Measurements from ENCODE around the gene MYORG.
"Not testable (repeated sequence)": the region's sequence is repeated elsewhere in the genome, so short reads cannot be mapped to it uniquely, and the experiment has no call there.

The MYORG gene

DNA sequence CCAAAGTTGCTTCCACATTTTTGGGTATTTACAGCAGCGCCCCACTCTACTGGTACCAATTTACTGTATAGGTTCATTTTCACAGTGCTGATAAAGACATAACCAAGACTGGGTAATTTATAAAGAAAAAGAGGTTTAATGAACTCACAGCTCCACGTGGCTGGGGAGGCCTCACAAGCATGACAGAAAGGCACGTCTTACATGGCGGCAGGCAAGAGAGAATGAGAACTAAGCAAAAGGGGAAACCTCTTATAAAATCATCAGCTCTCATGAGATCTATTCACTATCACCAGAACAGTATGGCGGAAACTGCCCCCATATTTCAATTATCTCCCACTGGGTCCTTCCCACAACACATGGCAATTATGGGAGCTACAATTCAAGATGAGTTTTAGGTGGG lies 7.9 kb downstream of the MYORG start:
- DNase-seq: not testable (repeated sequence)

DNA sequence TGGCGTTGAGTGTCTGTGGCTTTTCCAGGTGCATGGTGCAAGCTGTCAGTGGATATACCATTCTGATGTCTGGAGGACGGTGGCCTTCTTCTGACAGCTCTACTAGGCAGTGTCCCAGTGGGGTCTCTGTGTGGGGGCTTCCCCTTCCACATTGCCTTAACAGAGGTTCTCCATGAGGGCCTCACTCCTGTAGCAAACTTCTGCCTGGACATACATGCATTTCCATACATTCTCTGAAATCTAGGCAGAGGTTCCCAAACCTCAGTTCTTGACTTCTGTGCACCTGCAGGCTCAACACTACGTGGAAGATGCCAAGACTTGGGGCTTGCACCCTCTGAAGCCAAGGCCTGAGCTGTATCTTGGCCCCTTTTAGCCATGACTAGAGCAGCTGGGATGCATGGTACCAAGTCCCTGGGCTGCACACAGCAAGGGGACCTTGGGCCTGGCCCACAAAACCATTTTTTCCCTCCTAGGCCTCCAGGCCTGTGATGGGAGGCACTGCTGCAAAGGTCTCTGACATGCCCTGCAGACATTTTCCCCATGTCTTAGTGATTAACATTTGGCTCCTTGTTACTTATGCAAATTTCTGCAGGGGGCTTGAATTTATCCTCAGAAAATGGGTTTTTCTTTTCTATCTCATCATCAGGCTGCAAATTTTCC lies 8.8 kb downstream of the MYORG start:
- DNase-seq: not testable (repeated sequence)

DNA sequence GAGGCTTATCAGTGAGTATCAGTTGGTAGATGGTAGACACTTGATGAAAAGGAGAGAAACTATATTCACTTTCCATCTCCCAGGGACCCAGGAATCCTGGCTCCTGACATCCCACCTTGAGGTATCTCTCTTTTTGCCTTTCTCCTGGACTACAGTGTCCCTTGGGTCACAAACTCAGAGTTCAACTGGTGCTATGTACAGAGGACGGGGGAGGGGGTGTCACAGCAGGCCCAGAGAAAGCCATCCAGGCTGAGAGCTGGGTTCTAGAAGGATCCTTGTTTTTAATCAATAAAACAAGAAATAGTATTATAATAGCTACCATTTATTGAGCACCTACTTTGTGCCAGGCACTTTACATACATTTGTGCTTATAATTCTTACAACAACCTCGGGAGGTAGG lies 10.3 kb downstream of the MYORG start:
- DNase-seq: no peak

GRCh38 chr9:34365282-34365681 lies 11.4 kb downstream of the MYORG start:
- no peak for DNase-seq

GRCh38 chr9:34363619-34364351 lies 12.9 kb downstream of the MYORG start:
- no peak for DNase-seq

GRCh38 chr9:34362614-34363214 lies 14.0 kb downstream of the MYORG start:
- no peak for DNase-seq

DNA sequence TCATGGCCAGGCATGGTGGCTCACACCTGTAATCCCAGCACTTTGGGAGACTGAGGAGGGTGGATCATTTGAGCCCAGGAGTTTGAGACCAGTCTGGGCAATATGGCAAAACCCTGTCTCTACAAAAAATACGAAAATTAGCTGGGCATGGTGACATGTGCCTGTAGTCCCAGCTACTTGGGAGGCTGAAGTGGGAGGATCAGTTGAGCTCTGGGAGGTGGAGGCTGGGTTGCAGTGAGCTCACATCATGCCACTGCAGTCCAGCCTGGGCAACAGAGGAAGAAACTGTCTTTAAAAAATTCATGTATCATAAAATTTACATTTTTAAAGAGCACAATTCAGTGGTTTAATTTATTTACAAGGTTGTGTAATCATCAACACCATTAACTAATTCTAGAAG lies 23.7 kb downstream of the MYORG start:
- DNase-seq: not testable (repeated sequence)

- DNase-seq: not testable (repeated sequence)
These were observed 24.5 kb downstream of the MYORG start for GRCh38 chr9:34352122-34352652.

- no peak for DNase-seq
These were observed 27.4 kb downstream of the MYORG start for GRCh38 chr9:34349324-34349723.

GRCh38 chr9:34347800-34348158 lies 28.9 kb downstream of the MYORG start:
- DNase-seq: no peak

GRCh38 chr9:34346873-34347799 lies 29.6 kb downstream of the MYORG start:
- DNase-seq: no peak

GRCh38 chr9:34343605-34344004 lies 33.1 kb downstream of the MYORG start:
- no peak for DNase-seq

DNA sequence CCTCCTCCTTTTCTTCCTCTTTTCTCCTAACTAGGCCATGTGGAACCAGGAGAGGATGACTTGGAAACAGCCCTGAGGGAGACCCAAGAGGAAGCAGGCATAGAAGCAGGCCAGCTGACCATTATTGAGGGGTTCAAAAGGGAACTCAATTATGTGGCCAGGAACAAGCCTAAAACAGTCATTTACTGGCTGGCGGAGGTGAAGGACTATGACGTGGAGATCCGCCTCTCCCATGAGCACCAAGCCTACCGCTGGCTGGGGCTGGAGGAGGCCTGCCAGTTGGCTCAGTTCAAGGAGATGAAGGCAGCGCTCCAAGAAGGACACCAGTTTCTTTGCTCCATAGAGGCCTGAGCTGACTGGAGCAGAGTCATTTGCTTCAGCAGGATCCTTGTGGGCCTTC lies 33.6 kb downstream of the MYORG start:
- no peak for DNase-seq

- DNase-seq: no peak
These were observed 34.9 kb downstream of the MYORG start for GRCh38 chr9:34341659-34342295.

DNA sequence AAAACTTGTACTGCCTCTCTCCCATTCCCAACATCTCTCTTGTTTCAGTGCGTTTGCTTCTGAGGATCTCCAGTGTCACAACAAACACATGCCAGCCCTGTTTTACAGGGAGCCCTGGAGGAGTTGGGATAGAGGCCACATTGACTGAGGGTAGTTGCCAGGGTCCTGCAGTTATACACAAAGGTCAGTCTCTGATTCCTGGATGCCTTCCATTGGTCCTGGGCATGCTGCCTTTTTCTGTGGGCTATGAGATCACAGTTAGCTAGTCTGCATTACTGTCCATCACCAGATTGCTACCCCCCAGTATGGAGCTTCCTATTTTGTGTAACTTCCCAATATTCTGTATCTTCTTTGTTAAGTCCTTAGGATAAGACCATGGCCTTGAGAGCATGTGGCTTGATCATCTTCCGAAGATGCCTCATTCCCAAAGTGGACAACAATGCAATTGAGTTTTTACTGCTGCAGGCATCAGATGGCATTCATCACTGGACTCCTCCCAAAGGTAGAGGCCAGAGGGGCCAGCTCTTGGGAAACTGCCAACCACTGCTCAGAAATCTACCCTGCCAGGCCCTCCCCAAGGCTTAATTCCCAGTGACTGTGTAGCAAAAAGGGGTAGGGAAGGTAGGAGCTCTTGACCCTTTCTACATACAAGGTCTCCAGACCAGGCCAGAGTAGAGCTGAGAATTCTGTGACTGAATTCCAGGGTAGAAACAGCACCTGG lies 37.9 kb downstream of the MYORG start:
- DNase-seq: no peak

GRCh38 chr9:34338079-34338478 lies 38.6 kb downstream of the MYORG start:
- not testable (repeated sequence) for DNase-seq

DNA sequence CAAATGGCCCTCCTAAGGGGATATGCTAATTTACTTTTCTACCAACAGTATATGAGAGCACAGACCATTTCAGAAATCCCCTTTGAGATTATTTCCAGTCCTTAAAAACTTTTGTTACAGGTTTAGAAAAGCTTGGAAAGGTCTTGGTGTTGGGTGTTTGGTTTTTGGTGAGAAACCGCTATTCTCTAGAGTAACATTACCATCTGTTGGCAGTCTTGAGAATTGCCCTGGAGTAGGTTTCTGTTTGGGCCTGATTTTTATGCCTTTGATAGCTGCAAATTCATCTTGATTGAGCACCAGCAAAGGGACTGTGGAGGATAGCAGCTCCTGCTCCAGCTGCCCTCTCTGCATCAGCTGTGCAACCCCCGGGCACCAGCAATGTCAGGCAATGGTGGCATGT lies 39.3 kb downstream of the MYORG start:
- peak; percentile 5 for DNase-seq

DNA sequence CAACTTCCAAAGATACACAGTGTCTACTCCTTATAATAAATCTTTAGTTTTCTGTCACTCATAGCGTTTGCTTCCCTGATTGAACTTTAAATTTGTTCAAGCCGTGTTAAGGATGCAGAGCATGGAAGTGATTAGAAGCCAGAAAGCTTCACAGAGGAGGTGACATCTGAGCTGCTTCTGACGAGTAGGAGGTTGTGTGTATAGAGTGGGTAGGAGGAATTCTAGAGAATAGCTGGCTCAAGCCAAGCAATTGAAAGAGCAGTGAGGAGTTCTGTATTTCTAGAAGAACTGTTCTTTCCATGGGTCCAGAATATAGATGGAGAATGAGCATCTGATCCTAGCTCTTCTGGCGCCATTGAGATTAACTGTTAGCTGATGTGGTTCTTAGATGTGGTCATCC lies 41.3 kb downstream of the MYORG start:
- DNase-seq: no peak

GRCh38 chr9:34334916-34335315 lies 41.8 kb downstream of the MYORG start:
- no peak for DNase-seq

- peak; percentile 5 for DNase-seq
These were observed 42.3 kb downstream of the MYORG start for GRCh38 chr9:34334337-34334824.

GRCh38 chr9:34333836-34334235 lies 42.9 kb downstream of the MYORG start:
- no peak for DNase-seq
